CD14-positive monocyte (primary cell): Measurements from ENCODE around the gene MOB3A. TPM values are rescaled to one million over a fixed set of nuclear protein-coding genes. Genes with fewer than 3 reads are reported as not detected.

Source experiments
- DNase-seq, 3 donors: peaks; one replicate each; pipeline ENCODE4 v3.0.0-alpha.2; 2011 to 2022
- H2AFZ ChIP-seq: 2 replicates; pipeline ENCODE4 v1.6.0; 2012; ENCODE audit warnings: mild to moderate bottlenecking, low read depth, low read length, inconsistent platforms; ENCODE audit not compliant: insufficient read depth, poor library complexity, severe bottlenecking
- H3K27ac ChIP-seq, 2 donors: 1 replicate in 1 of 2; 2 replicates in 1 of 2; pipeline ENCODE4 v1.5.1; 2012 to 2013; ENCODE audit warnings: low read length in 2 of 2, control low read depth in 1 of 2, inconsistent platforms in 1 of 2, low read depth in 1 of 2, mild to moderate bottlenecking in 1 of 2
- H3K27me3 ChIP-seq, 2 donors: one replicate each; pipeline versions ENCODE4 v1.6.0 to v1.6.1; 2011 to 2013; ENCODE audit warnings: low read length in 2 of 2; ENCODE audit not compliant: control insufficient read depth in 2 of 2, insufficient read depth in 2 of 2
- H3K36me3 ChIP-seq, 2 donors: replicated peaks in 1 of 2; 1 replicate in 1 of 2; 2 replicates in 1 of 2; pipeline versions ENCODE4 v1.5.1 to v1.6.1; 2012 to 2013; ENCODE audit warnings: low read length in 2 of 2, control low read depth in 1 of 2, inconsistent platforms in 1 of 2, mild to moderate bottlenecking in 1 of 2; ENCODE audit not compliant: insufficient read depth in 2 of 2, control insufficient read depth in 1 of 2
- H3K4me1 ChIP-seq, 2 donors: 1 replicate in 1 of 2; 2 replicates in 1 of 2; pipeline versions ENCODE4 v1.5.1 to v1.6.1; 2012 to 2013; ENCODE audit warnings: low read length in 2 of 2, control low read depth in 1 of 2, inconsistent platforms in 1 of 2, mild to moderate bottlenecking in 1 of 2, moderate library complexity in 1 of 2; ENCODE audit not compliant: insufficient read depth in 2 of 2, control insufficient read depth in 1 of 2
- H3K4me2 ChIP-seq: replicated peaks from 2 replicates; pipeline ENCODE3; 2012; ENCODE audit warnings: low read length, moderate library complexity, mild to moderate bottlenecking; ENCODE audit not compliant: poor library complexity, severe bottlenecking; ENCODE audit errors: extremely low read depth
- H3K4me3 ChIP-seq, 3 experiments: fragments of 200-600 bp in 1 of 3; sonication (generic) in 1 of 3; replicated peaks in 1 of 3; 1 replicate in 2 of 3; 2 replicates in 1 of 3; pipeline ENCODE4 v1.5.1; 2011 to 2013; ENCODE audit warnings: low read length in 3 of 3, mild to moderate bottlenecking in 3 of 3, control low read depth in 2 of 3, low read depth in 2 of 3, inconsistent platforms in 1 of 3, moderate library complexity in 1 of 3
- H3K79me2 ChIP-seq: 2 replicates; pipeline ENCODE4 v1.6.0; 2012; ENCODE audit warnings: mild to moderate bottlenecking, control low read depth, inconsistent platforms, low read length, moderate library complexity; ENCODE audit not compliant: insufficient read depth
- H3K9ac ChIP-seq: 2 replicates; pipeline ENCODE4 v1.6.0; 2017; ENCODE audit warnings: low read length, mild to moderate bottlenecking; ENCODE audit not compliant: insufficient read depth, poor library complexity, severe bottlenecking
- H3K9me3 ChIP-seq, 2 donors: replicated peaks in 1 of 2; 1 replicate in 1 of 2; 2 replicates in 1 of 2; pipeline versions ENCODE4 v1.5.1 to v1.6.1; 2012 to 2013; ENCODE audit warnings: low read length in 2 of 2, control low read depth in 1 of 2; ENCODE audit not compliant: control insufficient read depth in 1 of 2, insufficient read depth in 1 of 2
- H4K20me1 ChIP-seq: 2 replicates; pipeline ENCODE4 v1.6.0; 2012; ENCODE audit warnings: mild to moderate bottlenecking, low read length, control low read depth, moderate library complexity; ENCODE audit not compliant: insufficient read depth
- H3K27ac Mint-ChIP-seq, 7 donors: one replicate each; pipeline ENCODE4 v1.8.0; 2020; ENCODE audit warnings: mild to moderate bottlenecking in 7 of 7, mixed read lengths in 7 of 7, moderate library complexity in 6 of 7, inconsistent platforms in 2 of 7
- H3K27me3 Mint-ChIP-seq, 3 donors: one replicate each; pipeline ENCODE4 v1.8.0; 2021 to 2022; ENCODE audit warnings: low read depth in 3 of 3, mild to moderate bottlenecking in 3 of 3, mixed read lengths in 3 of 3, moderate library complexity in 3 of 3, inconsistent platforms in 1 of 3
- H3K36me3 Mint-ChIP-seq, 2 donors: one replicate each; pipeline ENCODE4 v1.8.0; 2020; ENCODE audit warnings: mixed read lengths in 2 of 2, inconsistent platforms in 1 of 2, mild to moderate bottlenecking in 1 of 2
- H3K4me1 Mint-ChIP-seq: one replicate; pipeline ENCODE4 v1.8.0; 2020; ENCODE audit warnings: mild to moderate bottlenecking, mixed read lengths
- H3K4me3 Mint-ChIP-seq, 2 donors: one replicate each; pipeline ENCODE4 v1.8.0; 2020; ENCODE audit warnings: mild to moderate bottlenecking in 2 of 2, mixed read lengths in 2 of 2, moderate library complexity in 1 of 2
- H3K9me3 Mint-ChIP-seq, 7 donors: one replicate each; pipeline ENCODE4 v1.8.0; 2020 to 2022; ENCODE audit warnings: mixed read lengths in 7 of 7, mild to moderate bottlenecking in 6 of 7, moderate library complexity in 6 of 7, inconsistent platforms in 2 of 7
- WGBS: methylation state at CpG from one replicate; pipeline ENCODE4 v1.1.5; 2013; ENCODE audit warnings: missing lambda C conversion rate; ENCODE audit not compliant: insufficient coverage; 5-methylcytosine and 5-hydroxymethylcytosine counted together
- intact Hi-C, 2 donors: fragments of 100-400 bp; cut with micrococcal nuclease; formaldehyde crosslinking; loops; one replicate each; pipeline versions ENCODE4 v1.15.0 to v1.15.1; 2023
- polyA plus RNA-seq, 3 donors: library from polyadenylated mRNA; depleted of rRNA in 1 of 3; unstranded in 2 of 3; stranded (reverse) in 1 of 3; fragments of 300-500 nt in 2 of 3; fragments of >200 nt in 1 of 3; fragmentation: Illumina TruSeq in 2 of 3; gene quantifications; 1 replicate in 2 of 3; 2 replicates in 1 of 3; pipeline ENCODE4 v1.2.3, GENCODE V29; 2012 to 2021
- TF ChIP-seq, protein P1 (sequence below): fragments of 200-600 bp; IDR thresholded peaks from one replicate; pipeline ENCODE4 v1.8.0; 2022; ENCODE audit warnings: antibody characterized with exemption, mild to moderate bottlenecking

MOB3A gene
- polyA plus RNA-seq, 3 donors, result 60.5 to 179 (median 96.3) TPM

- Mint-ChIP-seq H3K4me1 (peaks cover 31% of the 10 kb centered on the region), H3K27me3 (peaks cover 0 to 1% (median 0%) of the 10 kb centered on the region in 3 donors), H3K9me3 (no peaks in the 10 kb centered on the region), H3K4me3 (peak overlapping the region; percentile 82 to 89), H3K27ac (peak overlapping the region; percentile 94 to 97 (median 96)), H3K36me3 (no peaks in the 10 kb centered on the region)
- no peaks in the 10 kb centered on the region for H4K20me1 ChIP-seq
- H3K36me3 ChIP-seq, result no peaks in the 10 kb centered on the region
- H3K4me2 ChIP-seq, result peak overlapping the region; percentile 83
- no peaks in the 10 kb centered on the region for H3K9me3 ChIP-seq
- H3K27ac ChIP-seq, result peak overlapping the region; percentile 83 to 92
- H3K4me3 ChIP-seq, result peak overlapping the region; percentile 48 to 74 (median 52)
- DNase-seq, result peak; percentile 54 to 87 (median 65)
- intact Hi-C loops, result loop anchor here (1.0 to 5.0 kb wide), 2 partner anchors 35 to 36 kb away; partner anchors contain the start of genes IZUMO4 (in 2 of the 2) and MOB3A (in 2 of the 2)
- H3K27me3 ChIP-seq, result no peaks in the 10 kb centered on the region
- TF ChIP-seq, protein P1, sequence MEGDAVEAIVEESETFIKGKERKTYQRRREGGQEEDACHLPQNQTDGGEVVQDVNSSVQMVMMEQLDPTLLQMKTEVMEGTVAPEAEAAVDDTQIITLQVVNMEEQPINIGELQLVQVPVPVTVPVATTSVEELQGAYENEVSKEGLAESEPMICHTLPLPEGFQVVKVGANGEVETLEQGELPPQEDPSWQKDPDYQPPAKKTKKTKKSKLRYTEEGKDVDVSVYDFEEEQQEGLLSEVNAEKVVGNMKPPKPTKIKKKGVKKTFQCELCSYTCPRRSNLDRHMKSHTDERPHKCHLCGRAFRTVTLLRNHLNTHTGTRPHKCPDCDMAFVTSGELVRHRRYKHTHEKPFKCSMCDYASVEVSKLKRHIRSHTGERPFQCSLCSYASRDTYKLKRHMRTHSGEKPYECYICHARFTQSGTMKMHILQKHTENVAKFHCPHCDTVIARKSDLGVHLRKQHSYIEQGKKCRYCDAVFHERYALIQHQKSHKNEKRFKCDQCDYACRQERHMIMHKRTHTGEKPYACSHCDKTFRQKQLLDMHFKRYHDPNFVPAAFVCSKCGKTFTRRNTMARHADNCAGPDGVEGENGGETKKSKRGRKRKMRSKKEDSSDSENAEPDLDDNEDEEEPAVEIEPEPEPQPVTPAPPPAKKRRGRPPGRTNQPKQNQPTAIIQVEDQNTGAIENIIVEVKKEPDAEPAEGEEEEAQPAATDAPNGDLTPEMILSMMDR, result no peak
- peak overlapping the region; percentile 83 for H3K9ac ChIP-seq
- H2AFZ ChIP-seq, result peak overlapping the region; percentile 75
- under 1% methylated on average over 52 of the region's 55 CpGs for WGBS
- peaks cover 42 to 47% of the 10 kb centered on the region in 2 donors for H3K4me1 ChIP-seq
- no peaks in the 10 kb centered on the region for H3K79me2 ChIP-seq
These were observed 35.1 kb downstream of the MOB3A start for GRCh38 chr19:2060884-2061494.

- H3K27me3 ChIP-seq, result no peaks in the 10 kb centered on the region
- Mint-ChIP-seq H3K9me3 (no peaks in the 10 kb centered on the region), H3K4me1 (peaks cover 37% of the 10 kb centered on the region), H3K36me3 (no peaks in the 10 kb centered on the region), H3K4me3 (peak overlapping the region; percentile 77 to 89), H3K27me3 (peaks cover 0 to 4% (median 0%) of the 10 kb centered on the region in 3 donors), H3K27ac (peak overlapping the region; percentile 77 to 97 (median 96))
- no peaks in the 10 kb centered on the region for H4K20me1 ChIP-seq
- intact Hi-C loops, result loop anchor here in 1 of 2 donors (5.0 kb wide), 1 partner anchor 38 kb away; the partner anchor contains the start of genes IZUMO4 and MOB3A
- no peak for DNase-seq
- H3K27ac ChIP-seq, result peak overlapping the region in 1 of 2 donors; percentile 92
- H3K4me3 ChIP-seq, result peak overlapping the region in 1 of 3 experiments; percentile 74
- H3K4me2 ChIP-seq, result peak overlapping the region; percentile 83
- H3K9ac ChIP-seq, result no peak overlapping the region
- H3K9me3 ChIP-seq, result no peaks in the 10 kb centered on the region
- H2AFZ ChIP-seq, result peak overlapping the region; percentile 75
- no peaks in the 10 kb centered on the region for H3K36me3 ChIP-seq
- WGBS, result 85% methylated on average over 12 of the region's 24 CpGs
- peaks cover 46 to 51% of the 10 kb centered on the region in 2 donors for H3K4me1 ChIP-seq
- TF ChIP-seq, protein P1, result no peak
- H3K79me2 ChIP-seq, result no peaks in the 10 kb centered on the region
These were observed 36.5 kb downstream of the MOB3A start for GRCh38 chr19:2059422-2060201.
